HCT116 (cell line): ENCODE measurements around the gene AGAP4. TPM values are rescaled to one million over a fixed set of nuclear protein-coding genes. Genes with fewer than 3 reads are reported as not detected.

ENCODE experiments used
- ATAC-seq: fragments of 200-7000 bp; cut with Tn5 transposase; 2 replicates; pipeline ENCODE4 v1.9.1; 2020; ENCODE audit warnings: mild to moderate bottlenecking, moderate library complexity
- BruUV-seq: library from RNA; stranded (reverse); fragments of 400-500 nt; replicated peaks from 2 replicates; lab custom pipeline; 2021; lab: Mats Ljungman, UMichigan
- CTCF ChIA-PET: fragments of 300-600 bp; sonication (Branson Sonifier 250); formaldehyde crosslinking; loops from one replicate; lab custom pipeline; 2021; ENCODE audit warnings: antibody characterized with exemption; lab: Charles Lee
- POLR2A ChIA-PET: fragments of 300-600, 350-600 bp; sonication (Branson Sonifier 250); formaldehyde crosslinking; loops from one replicate; lab custom pipeline; 2021; ENCODE audit warnings: antibody characterized with exemption; lab: Charles Lee
- RAD21 ChIA-PET, 2 experiments: fragments of 300-600 bp; sonication (Branson Sonifier 250); formaldehyde crosslinking; loops; one replicate each; lab custom pipeline; 2023; ENCODE audit warnings: low total read pairs in 2 of 2; ENCODE audit not compliant: uncharacterized antibody in 2 of 2, unreplicated experiment in 2 of 2, low non-redundant PET in 1 of 2; lab: Charles Lee
- DNase-seq: peaks from one replicate; pipeline ENCODE4 v3.0.0-alpha.2; 2010; ENCODE audit warnings: low read depth, low spot score
- H2AFZ ChIP-seq: fragments of 200-600 bp; shearing (Covaris generic), sonication (generic); 2 replicates; pipeline ENCODE4 v1.6.1; 2017; ENCODE audit warnings: low read depth, mixed run types, mixed read lengths, antibody characterized with exemption, low read length; ENCODE audit not compliant: poor library complexity, severe bottlenecking
- H3K27ac ChIP-seq: 2 replicates; pipeline ENCODE4 v1.5.1; 2012; ENCODE audit warnings: low read depth, low read length
- H3K27me3 ChIP-seq: fragments of 200-600 bp; sonication (generic); 2 replicates; pipeline ENCODE4 v1.6.1; 2016; ENCODE audit warnings: mixed run types, low read length, mixed read lengths; ENCODE audit not compliant: insufficient read depth
- H3K36me3 ChIP-seq, 2 experiments: fragments of 200-500 bp in 1 of 2; fragments of 200-600 bp in 1 of 2; sonication (Bioruptor generic) in 1 of 2; sonication (generic) in 1 of 2; 2 replicates each; pipeline versions ENCODE4 v1.5.1 to v1.6.1; 2014 to 2016; ENCODE audit warnings: low read length in 2 of 2, inconsistent platforms in 1 of 2, mixed read lengths in 1 of 2, mixed run types in 1 of 2; ENCODE audit not compliant: insufficient read depth in 2 of 2, control insufficient read depth in 1 of 2
- H3K4me1 ChIP-seq, 2 experiments: fragments of 200-600 bp in 1 of 2; sonication (generic) in 1 of 2; 2 replicates each; pipeline versions ENCODE4 v1.5.1 to v1.6.1; 2012 to 2017; ENCODE audit warnings: low read length in 2 of 2, inconsistent platforms in 1 of 2, mild to moderate bottlenecking in 1 of 2, mixed read lengths in 1 of 2, mixed run types in 1 of 2, moderate library complexity in 1 of 2; ENCODE audit not compliant: insufficient read depth in 2 of 2, control insufficient read depth in 1 of 2
- H3K4me2 ChIP-seq: fragments of 200-600 bp; sonication (generic); 2 replicates; pipeline ENCODE4 v1.6.1; 2017; ENCODE audit warnings: mixed run types, low read length, mixed read lengths
- H3K4me3 ChIP-seq, 2 experiments: fragments of 200-600 bp in 1 of 2; sonication (generic) in 1 of 2; replicated peaks in 1 of 2; 2 replicates each; pipeline ENCODE4 v1.5.1; 2011 to 2016; ENCODE audit warnings: low read length in 2 of 2, control low read depth in 1 of 2, low read depth in 1 of 2, mild to moderate bottlenecking in 1 of 2, mixed read lengths in 1 of 2, mixed run types in 1 of 2
- H3K79me2 ChIP-seq: fragments of 200-600 bp; sonication (generic); 2 replicates; pipeline ENCODE4 v1.6.1; 2017; ENCODE audit warnings: mild to moderate bottlenecking, mixed run types, low read length, moderate library complexity, mixed read lengths; ENCODE audit not compliant: insufficient read depth
- H3K9ac ChIP-seq: fragments of 200-600 bp; sonication (generic); 2 replicates; pipeline ENCODE4 v1.6.1; 2016; ENCODE audit warnings: low read length, mixed read lengths
- H3K9me2 ChIP-seq: fragments of 200-600 bp; sonication (generic), shearing (Covaris generic); 2 replicates; pipeline ENCODE4 v1.6.1; 2017; ENCODE audit warnings: mixed run types, mild to moderate bottlenecking, moderate library complexity; ENCODE audit not compliant: insufficient read depth
- H3K9me3 ChIP-seq, 2 experiments: fragments of 200-500 bp in 1 of 2; fragments of 200-600 bp in 1 of 2; sonication (Bioruptor generic) in 1 of 2; sonication (generic) in 1 of 2; 2 replicates each; pipeline ENCODE4 v1.6.1; 2014 to 2017; ENCODE audit warnings: low read length in 2 of 2, mixed read lengths in 2 of 2, inconsistent platforms in 1 of 2, low read depth in 1 of 2, mild to moderate bottlenecking in 1 of 2, mixed run types in 1 of 2, moderate library complexity in 1 of 2; ENCODE audit not compliant: control insufficient read depth in 1 of 2, insufficient read depth in 1 of 2
- H4K20me1 ChIP-seq: fragments of 200-600 bp; sonication (generic), shearing (Covaris generic); 2 replicates; pipeline ENCODE4 v1.6.1; 2017; ENCODE audit warnings: mixed run types, mild to moderate bottlenecking, moderate library complexity; ENCODE audit not compliant: insufficient read depth
- ATF3 ChIP-seq: IDR thresholded peaks from 2 replicates; pipeline ENCODE4 v1.6.1; 2012
- CEBPB ChIP-seq: IDR thresholded peaks from 2 replicates; pipeline ENCODE4 v1.6.1; 2012; ENCODE audit warnings: low read depth
- CTCF ChIP-seq, 3 experiments: fragments of 200-600 bp in 1 of 3; sonication (generic) in 1 of 3; IDR thresholded peaks in 2 of 3; conservative IDR thresholded peaks in 1 of 3; 2 replicates each; pipeline ENCODE4 v1.5.1; 2012 to 2017; ENCODE audit warnings: low read depth in 2 of 3, low read length in 2 of 3, antibody characterized with exemption in 1 of 3, borderline replicate concordance in 1 of 3, control low read depth in 1 of 3, mild to moderate bottlenecking in 1 of 3, mixed read lengths in 1 of 3, mixed run types in 1 of 3, moderate library complexity in 1 of 3; ENCODE audit not compliant: insufficient read depth in 1 of 3
- EGR1 ChIP-seq: IDR thresholded peaks from 2 replicates; pipeline ENCODE4 v1.6.1; 2012; ENCODE audit warnings: low read depth
- EZH2 ChIP-seq: fragments of 200-600 bp; sonication (generic); IDR thresholded peaks from 2 replicates; pipeline ENCODE4 v1.6.1; 2017; ENCODE audit warnings: antibody characterized with exemption, mixed run types
- FOSL1 ChIP-seq: IDR thresholded peaks from 2 replicates; pipeline ENCODE4 v1.6.1; 2012; ENCODE audit warnings: low read depth
- JUND ChIP-seq: IDR thresholded peaks from 2 replicates; pipeline ENCODE4 v1.6.1; 2012
- POLR2A ChIP-seq: IDR thresholded peaks from 2 replicates; pipeline ENCODE4 v1.7.0; 2011; ENCODE audit warnings: borderline replicate concordance; ENCODE audit not compliant: insufficient read depth, insufficient read length; ENCODE audit errors: extremely low read depth
- POLR2AphosphoS5 ChIP-seq: IDR thresholded peaks from 2 replicates; pipeline ENCODE4 v1.6.1; 2011; ENCODE audit warnings: mild to moderate bottlenecking, low read depth, low read length, moderate library complexity
- RAD21 ChIP-seq: IDR thresholded peaks from 2 replicates; pipeline ENCODE4 v1.6.1; 2012; ENCODE audit warnings: low read depth, mild to moderate bottlenecking
- REST ChIP-seq: IDR thresholded peaks from 2 replicates; pipeline ENCODE4 v1.6.1; 2012; ENCODE audit warnings: low read depth
- SIN3A ChIP-seq: IDR thresholded peaks from 2 replicates; pipeline ENCODE4 v1.6.1; 2012; ENCODE audit warnings: low read depth
- SP1 ChIP-seq: IDR thresholded peaks from 2 replicates; pipeline ENCODE4 v1.6.1; 2012; ENCODE audit warnings: low read depth
- SRF ChIP-seq: IDR thresholded peaks from 2 replicates; pipeline ENCODE4 v1.6.1; 2012; ENCODE audit warnings: low read depth
- TCF7L2 ChIP-seq: IDR thresholded peaks from 2 replicates; pipeline ENCODE4 v1.7.0; 2011; ENCODE audit warnings: borderline replicate concordance, inconsistent platforms; ENCODE audit not compliant: insufficient read depth, insufficient read length; ENCODE audit errors: extremely low read depth
- YY1 ChIP-seq: IDR thresholded peaks from 2 replicates; pipeline ENCODE4 v1.6.1; 2011; ENCODE audit warnings: low read length, low read depth, moderate library complexity, mild to moderate bottlenecking; ENCODE audit not compliant: insufficient replicate concordance; ENCODE audit errors: extremely low read depth
- ZFX ChIP-seq: fragments of 450-650 bp; IDR thresholded peaks from 2 replicates; pipeline ENCODE4 v1.6.1; 2017
- ZNF274 ChIP-seq: fragments of 200-500 bp; sonication (Bioruptor generic); IDR thresholded peaks from 2 replicates; pipeline ENCODE4 v1.6.1; 2014; ENCODE audit warnings: mild to moderate bottlenecking, low read depth, low read length, inconsistent platforms
- intact Hi-C: fragments of 100-400 bp; cut with micrococcal nuclease; formaldehyde crosslinking; loops from 2 replicates; pipeline ENCODE4 v1.10.0; 2022
- total RNA-seq: library from RNA; stranded (reverse); gene quantifications from one replicate; pipeline ENCODE4 v1.2.1, GENCODE V29; 2021; ENCODE audit not compliant: unreplicated experiment
- TF ChIP-seq, protein P1 (sequence below): IDR thresholded peaks from 2 replicates; pipeline ENCODE4 v1.6.1; 2012
- TF ChIP-seq, protein P2 (sequence below): IDR thresholded peaks from 2 replicates; pipeline ENCODE4 v1.6.1; 2011; ENCODE audit warnings: mild to moderate bottlenecking, low read length, moderate library complexity; ENCODE audit not compliant: insufficient replicate concordance; ENCODE audit errors: extremely low read depth

Gene AGAP4
- total RNA-seq, 1 experiment from 2014 or later, result 14.9 TPM

DNA sequence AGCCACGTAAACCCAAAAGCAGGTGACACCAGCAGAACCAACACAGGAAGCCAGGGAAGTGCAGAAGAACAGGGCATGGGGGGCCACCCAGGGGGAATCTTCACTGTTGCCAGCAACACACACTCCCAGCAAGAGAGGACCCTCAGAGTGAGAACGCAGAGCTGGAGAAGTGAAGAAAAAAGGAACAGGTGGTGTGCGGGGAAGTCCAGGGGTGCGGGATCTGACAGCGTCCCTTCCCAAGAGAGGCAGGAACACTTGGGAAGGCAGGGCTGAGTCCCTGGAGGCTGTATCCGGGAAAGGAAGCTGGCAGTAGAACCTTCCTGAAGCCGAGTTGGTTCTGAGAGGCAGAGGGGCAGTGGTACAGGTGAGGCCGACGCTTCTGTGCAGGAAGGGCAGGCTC, 27.7 kb downstream of the AGAP4 start (continued):
- no peak for TF ChIP-seq SP1
- no peak for TF ChIP-seq ZFX
- no peak for TF ChIP-seq ZNF274

DNA sequence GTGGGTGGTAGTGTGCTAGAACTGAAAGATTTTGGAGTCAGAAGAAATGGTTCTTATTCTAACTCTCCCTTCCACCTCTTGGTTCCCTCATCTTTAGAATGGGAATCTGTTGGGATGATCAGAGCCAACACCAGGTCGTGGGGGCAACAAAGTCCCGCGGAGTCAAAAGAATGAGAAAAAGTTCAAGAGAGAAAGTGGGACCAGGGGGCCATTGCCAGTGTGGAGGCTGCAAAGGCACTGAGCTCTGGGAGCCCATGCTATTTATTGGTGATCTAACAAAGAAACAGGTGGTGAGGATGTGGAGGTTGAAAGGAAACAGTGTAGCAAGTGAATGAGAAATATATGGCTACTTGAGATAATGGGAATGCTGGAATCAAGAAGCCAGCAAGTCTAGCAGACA, 29.4 kb downstream of the AGAP4 start:
- POLR2A ChIA-PET, result no interaction called here
- no peaks in the 10 kb centered on the region for H4K20me1 ChIP-seq
- H3K27me3 ChIP-seq, result no peaks in the 10 kb centered on the region
- H3K9ac ChIP-seq, result no peak overlapping the region
- H3K4me3 ChIP-seq, result no peak overlapping the region
- CTCF ChIA-PET, result no interaction called here
- no peaks in the 10 kb centered on the region for H3K4me1 ChIP-seq
- no peaks in the 10 kb centered on the region for H3K36me3 ChIP-seq
- no peaks in the 10 kb centered on the region for H3K9me3 ChIP-seq
- no peaks in the 10 kb centered on the region for H3K9me2 ChIP-seq
- DNase-seq, result no peak
- no peak overlapping the region for H2AFZ ChIP-seq
- H3K27ac ChIP-seq, result no peak overlapping the region
- TF ChIP-seq SP1 (no peak), CTCF (IDR thresholded peaks at IDR 0.05 in 2 of 3, conservative IDR thresholded peaks at IDR 0.05 in 1 of 3; ENCODE audit: borderline replicate concordance in 1 of 3, insufficient read depth in 1 of 3, low read depth in 2 of 3, low read length in 2 of 3) (no peak), POLR2AphosphoS5 (no peak), CEBPB (no peak), SIN3A (no peak), TCF7L2 (no peak), RAD21 (no peak), JUND (no peak), POLR2A (no peak), REST (no peak), EGR1 (no peak), EZH2 (no peak), YY1 (no peak), SRF (no peak), ZFX (no peak), FOSL1 (no peak), ATF3 (no peak)
- TF ChIP-seq, protein P1, sequence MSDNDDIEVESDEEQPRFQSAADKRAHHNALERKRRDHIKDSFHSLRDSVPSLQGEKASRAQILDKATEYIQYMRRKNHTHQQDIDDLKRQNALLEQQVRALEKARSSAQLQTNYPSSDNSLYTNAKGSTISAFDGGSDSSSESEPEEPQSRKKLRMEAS, result no peak
- TF ChIP-seq, protein P2, sequence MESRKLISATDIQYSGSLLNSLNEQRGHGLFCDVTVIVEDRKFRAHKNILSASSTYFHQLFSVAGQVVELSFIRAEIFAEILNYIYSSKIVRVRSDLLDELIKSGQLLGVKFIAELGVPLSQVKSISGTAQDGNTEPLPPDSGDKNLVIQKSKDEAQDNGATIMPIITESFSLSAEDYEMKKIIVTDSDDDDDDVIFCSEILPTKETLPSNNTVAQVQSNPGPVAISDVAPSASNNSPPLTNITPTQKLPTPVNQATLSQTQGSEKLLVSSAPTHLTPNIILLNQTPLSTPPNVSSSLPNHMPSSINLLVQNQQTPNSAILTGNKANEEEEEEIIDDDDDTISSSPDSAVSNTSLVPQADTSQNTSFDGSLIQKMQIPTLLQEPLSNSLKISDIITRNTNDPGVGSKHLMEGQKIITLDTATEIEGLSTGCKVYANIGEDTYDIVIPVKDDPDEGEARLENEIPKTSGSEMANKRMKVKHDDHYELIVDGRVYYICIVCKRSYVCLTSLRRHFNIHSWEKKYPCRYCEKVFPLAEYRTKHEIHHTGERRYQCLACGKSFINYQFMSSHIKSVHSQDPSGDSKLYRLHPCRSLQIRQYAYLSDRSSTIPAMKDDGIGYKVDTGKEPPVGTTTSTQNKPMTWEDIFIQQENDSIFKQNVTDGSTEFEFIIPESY, result no peak
- BruUV-seq, result no TSS peak
- H3K4me2 ChIP-seq, result no peak overlapping the region
- intact Hi-C loops, result no loop called here
- no peaks in the 10 kb centered on the region for H3K79me2 ChIP-seq
- RAD21 ChIA-PET, result no interaction called here
- ATAC-seq, result no peak
